Thoracic aorta (tissue), 2 donors: Measurements from ENCODE around the gene TGM1. TPM values are rescaled to one million over a fixed set of nuclear protein-coding genes. Genes with fewer than 3 reads are reported as not detected.

ENCODE experiments used
- ATAC-seq: fragments of 150-250 bp; one replicate; pipeline ENCODE4 v1.8.0; 2017; ENCODE audit warnings: low read depth; ENCODE audit not compliant: insufficient number of reproducible peaks, low FRiP score
- DNase-seq: peaks from one replicate; pipeline ENCODE4 v3.0.0-alpha.2; 2020; ENCODE audit warnings: low spot score
- H3K27ac ChIP-seq, 2 donors: fragments of 200-600 bp; sonication (generic); 1 replicate in 1 of 2; 2 replicates in 1 of 2; pipeline ENCODE4 v1.5.1; 2016; ENCODE audit warnings: mild to moderate bottlenecking in 2 of 2, moderate library complexity in 2 of 2
- H3K27me3 ChIP-seq: fragments of 200-600 bp; sonication (generic); replicated peaks from 2 replicates; pipeline ENCODE4 v1.6.0; 2016; ENCODE audit warnings: mild to moderate bottlenecking; ENCODE audit not compliant: insufficient read depth
- H3K36me3 ChIP-seq: fragments of 200-600 bp; sonication (generic); one replicate; pipeline ENCODE4 v1.5.1; 2016
- H3K4me1 ChIP-seq, 2 donors: fragments of 200-600 bp; sonication (generic); 1 replicate in 1 of 2; 2 replicates in 1 of 2; pipeline versions ENCODE4 v1.5.1 to v1.6.0; 2016; ENCODE audit warnings: low read depth in 2 of 2, mild to moderate bottlenecking in 1 of 2; ENCODE audit not compliant: control insufficient read depth in 1 of 2
- H3K4me3 ChIP-seq: fragments of 200-600 bp; sonication (generic); 2 replicates; pipeline ENCODE4 v1.5.1; 2016; ENCODE audit warnings: mild to moderate bottlenecking
- H3K9me3 ChIP-seq: fragments of 200-600 bp; sonication (generic); 2 replicates; pipeline ENCODE4 v1.5.1; 2016
- CTCF ChIP-seq: fragments of 200-600 bp; sonication (generic); IDR thresholded peaks from one replicate; pipeline ENCODE4 v1.5.1; 2019; ENCODE audit warnings: antibody characterized with exemption
- total RNA-seq, 2 donors: library from RNA; depleted of rRNA; stranded (reverse); fragments of >200 nt; gene quantifications; one replicate each; pipeline versions ENCODE4 v1.1.0 to v1.2.3, GENCODE V29; 2016

TGM1 gene
- total RNA-seq, 2 donors from 2014 or later = 0.21 TPM; not detected in 1

- Histone ChIP-seq H3K4me1 (peaks cover 0 to 8% of the 10 kb centered on the region in 2 donors), H3K27ac (no peak overlapping the region), H3K36me3 (no peaks in the 10 kb centered on the region), H3K27me3 (no peaks in the 10 kb centered on the region), H3K4me3 (no peak overlapping the region), H3K9me3 (no peaks in the 10 kb centered on the region)
- no peak for ATAC-seq
- no peak for DNase-seq
- no peak for TF ChIP-seq CTCF
Measured at GRCh38 chr14:24260026-24260779, 2.8 kb downstream of the TGM1 start.

GRCh38 chr14:24259282-24260025 lies 3.5 kb downstream of the TGM1 start:
- no peaks in the 10 kb centered on the region for H3K27me3 ChIP-seq
- no peaks in the 10 kb centered on the region for H3K9me3 ChIP-seq
- H3K4me3 ChIP-seq = no peak overlapping the region
- no peak for TF ChIP-seq CTCF
- H3K4me1 ChIP-seq = peaks cover 0 to 8% of the 10 kb centered on the region in 2 donors
- DNase-seq (no peak), ATAC-seq (no peak)
- no peaks in the 10 kb centered on the region for H3K36me3 ChIP-seq
- H3K27ac ChIP-seq = no peak overlapping the region

- no peaks in the 10 kb centered on the region for H3K27me3 ChIP-seq
- H3K9me3 ChIP-seq = no peaks in the 10 kb centered on the region
- no peaks in the 10 kb centered on the region for H3K36me3 ChIP-seq
- no peak overlapping the region for H3K27ac ChIP-seq
- no peak overlapping the region for H3K4me3 ChIP-seq
- H3K4me1 ChIP-seq = peaks cover 0 to 8% of the 10 kb centered on the region in 2 donors
- ATAC-seq (no peak), DNase-seq (no peak)
- no peak for TF ChIP-seq CTCF
Measured at GRCh38 chr14:24258548-24259265, 4.3 kb downstream of the TGM1 start.

- DNase-seq = no peak
- no peak for ATAC-seq
- no peaks in the 10 kb centered on the region for H3K9me3 ChIP-seq
- no peak for TF ChIP-seq CTCF
- H3K36me3 ChIP-seq = no peaks in the 10 kb centered on the region
- H3K4me1 ChIP-seq = peaks cover 0 to 8% of the 10 kb centered on the region in 2 donors
- H3K27me3 ChIP-seq = no peaks in the 10 kb centered on the region
- H3K27ac ChIP-seq = no peak overlapping the region
- no peak overlapping the region for H3K4me3 ChIP-seq
Measured at GRCh38 chr14:24258119-24258518, 4.9 kb downstream of the TGM1 start.

- Histone ChIP-seq H3K27me3 (no peaks in the 10 kb centered on the region), H3K9me3 (no peaks in the 10 kb centered on the region), H3K27ac (no peak overlapping the region), H3K4me1 (peaks cover 0 to 8% of the 10 kb centered on the region in 2 donors), H3K36me3 (no peaks in the 10 kb centered on the region), H3K4me3 (no peak overlapping the region)
- DNase-seq = no peak
- TF ChIP-seq CTCF = no peak
- ATAC-seq = no peak
Measured at GRCh38 chr14:24256960-24257359, 6.0 kb downstream of the TGM1 start.
